OCI-LY3 (cell line): ENCODE data around the gene CALM1.

Experiments
- H2AFZ ChIP-seq: fragments of 200-600, 300-600 bp; shearing (Covaris generic); 2 replicates; pipeline ENCODE4 v1.6.0; 2014; ENCODE audit warnings: antibody characterized with exemption, low read depth, low read length
- H3K27ac ChIP-seq: fragments of 200-600, 300-600 bp; sonication (generic); 2 replicates; pipeline ENCODE4 v1.5.1; 2014; ENCODE audit warnings: mild to moderate bottlenecking, low read length, moderate library complexity, mixed read lengths
- H3K27me3 ChIP-seq: fragments of 200-600, 300-600 bp; sonication (generic); 2 replicates; pipeline ENCODE4 v1.6.1; 2014; ENCODE audit warnings: low read depth, low read length, mixed read lengths
- H3K36me3 ChIP-seq: fragments of 200-600, 300-600 bp; sonication (generic); replicated peaks from 2 replicates; pipeline ENCODE3; 2014; ENCODE audit warnings: low read depth, low read length, mixed read lengths
- H3K4me1 ChIP-seq: fragments of 300-600, 200-600 bp; sonication (generic); 2 replicates; pipeline ENCODE4 v1.6.1; 2014; ENCODE audit warnings: low read length, mixed read lengths
- H3K4me2 ChIP-seq: fragments of 200-600, 300-600 bp; sonication (generic); 2 replicates; pipeline ENCODE4 v1.6.1; 2014; ENCODE audit warnings: low read length, mixed read lengths
- H3K4me3 ChIP-seq: fragments of 300-600, 200-600 bp; sonication (generic); 2 replicates; pipeline ENCODE4 v1.5.1; 2014; ENCODE audit warnings: antibody characterized with exemption, mild to moderate bottlenecking, low read length, moderate library complexity
- H3K79me2 ChIP-seq: fragments of 300-600, 200-600 bp; shearing (Covaris generic); 2 replicates; pipeline ENCODE4 v1.6.1; 2014; ENCODE audit warnings: mild to moderate bottlenecking, low read length, mixed read lengths
- H3K9ac ChIP-seq: fragments of 300-600, 200-600 bp; shearing (Covaris generic); 2 replicates; pipeline ENCODE4 v1.6.0; 2014; ENCODE audit warnings: mild to moderate bottlenecking, low read length, moderate library complexity
- H3K9me3 ChIP-seq: fragments of 200-600, 300-600 bp; shearing (Covaris generic); 2 replicates; pipeline ENCODE4 v1.6.1; 2014; ENCODE audit warnings: low read length, mixed read lengths; ENCODE audit not compliant: insufficient read depth
- H4K20me1 ChIP-seq: fragments of 200-600, 300-600 bp; sonication (generic); 2 replicates; pipeline ENCODE4 v1.6.1; 2016; ENCODE audit warnings: low read length, mixed read lengths; ENCODE audit not compliant: insufficient read depth
- EZH2phosphoT487 ChIP-seq: fragments of 200-600 bp; shearing (Covaris generic); IDR thresholded peaks from 2 replicates; pipeline ENCODE4 v1.6.1; 2018; ENCODE audit warnings: antibody characterized with exemption, mixed run types, low read depth
- TF ChIP-seq, protein P1 (sequence below): fragments of 200-600, 300-600 bp; sonication (generic); IDR thresholded peaks from 2 replicates; pipeline ENCODE4 v1.5.1; 2014; ENCODE audit warnings: antibody characterized with exemption, low read length, low read depth

Gene CALM1

DNA sequence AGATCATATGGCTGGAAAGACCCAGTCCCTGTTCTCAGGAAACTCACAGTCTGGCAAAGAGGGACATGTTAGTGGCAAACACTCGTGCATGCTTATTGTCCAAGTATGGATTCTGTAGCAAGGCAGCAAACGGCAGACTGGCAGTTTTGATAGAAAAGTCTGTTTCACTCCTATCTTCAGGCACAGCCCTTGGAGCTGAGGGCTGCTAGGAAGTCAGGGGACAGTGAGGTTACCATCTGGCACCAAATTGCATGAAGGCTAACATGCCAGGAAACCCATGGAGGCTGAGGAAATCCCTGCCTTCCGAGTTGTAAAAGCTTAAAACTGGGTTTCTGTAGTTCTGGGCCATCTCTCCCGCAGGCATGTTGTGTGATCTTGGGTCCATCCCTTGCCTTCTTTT is 32.9 kb downstream of the CALM1 start:
- Histone ChIP-seq H3K9me3 (no peaks in the 10 kb centered on the region), H3K4me2 (no peak overlapping the region), H3K27me3 (0 out of 2 replicates have a peak, but pooled peaks cover 5% of the 10 kb centered on the region), H3K4me1 (peaks cover 8% of the 10 kb centered on the region; the same call in 1 of the 2 replicates), H3K4me3 (no peak overlapping the region), H4K20me1 (no peaks in the 10 kb centered on the region), H3K27ac (no peak overlapping the region), H3K36me3 (no peaks in the 10 kb centered on the region), H3K9ac (no peak overlapping the region), H3K79me2 (no peaks in the 10 kb centered on the region), H2AFZ (no peak overlapping the region)
- TF ChIP-seq, protein P1, sequence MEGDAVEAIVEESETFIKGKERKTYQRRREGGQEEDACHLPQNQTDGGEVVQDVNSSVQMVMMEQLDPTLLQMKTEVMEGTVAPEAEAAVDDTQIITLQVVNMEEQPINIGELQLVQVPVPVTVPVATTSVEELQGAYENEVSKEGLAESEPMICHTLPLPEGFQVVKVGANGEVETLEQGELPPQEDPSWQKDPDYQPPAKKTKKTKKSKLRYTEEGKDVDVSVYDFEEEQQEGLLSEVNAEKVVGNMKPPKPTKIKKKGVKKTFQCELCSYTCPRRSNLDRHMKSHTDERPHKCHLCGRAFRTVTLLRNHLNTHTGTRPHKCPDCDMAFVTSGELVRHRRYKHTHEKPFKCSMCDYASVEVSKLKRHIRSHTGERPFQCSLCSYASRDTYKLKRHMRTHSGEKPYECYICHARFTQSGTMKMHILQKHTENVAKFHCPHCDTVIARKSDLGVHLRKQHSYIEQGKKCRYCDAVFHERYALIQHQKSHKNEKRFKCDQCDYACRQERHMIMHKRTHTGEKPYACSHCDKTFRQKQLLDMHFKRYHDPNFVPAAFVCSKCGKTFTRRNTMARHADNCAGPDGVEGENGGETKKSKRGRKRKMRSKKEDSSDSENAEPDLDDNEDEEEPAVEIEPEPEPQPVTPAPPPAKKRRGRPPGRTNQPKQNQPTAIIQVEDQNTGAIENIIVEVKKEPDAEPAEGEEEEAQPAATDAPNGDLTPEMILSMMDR: no peak
- TF ChIP-seq EZH2phosphoT487: no peak

- Histone ChIP-seq H3K4me3 (no peak overlapping the region), H2AFZ (no peak overlapping the region), H3K36me3 (no peaks in the 10 kb centered on the region), H3K27ac (no peak overlapping the region), H3K9me3 (no peaks in the 10 kb centered on the region), H4K20me1 (no peaks in the 10 kb centered on the region), H3K27me3 (0 out of 2 replicates have a peak, but pooled peaks cover 5% of the 10 kb centered on the region), H3K9ac (no peak overlapping the region), H3K4me2 (no peak overlapping the region), H3K79me2 (no peaks in the 10 kb centered on the region), H3K4me1 (no peaks in the 10 kb centered on the region)
- no peak for TF ChIP-seq EZH2phosphoT487
- TF ChIP-seq, protein P1: no peak
Observed at GRCh38 chr14:90434370-90435020, 37.7 kb downstream of the CALM1 start.

DNA sequence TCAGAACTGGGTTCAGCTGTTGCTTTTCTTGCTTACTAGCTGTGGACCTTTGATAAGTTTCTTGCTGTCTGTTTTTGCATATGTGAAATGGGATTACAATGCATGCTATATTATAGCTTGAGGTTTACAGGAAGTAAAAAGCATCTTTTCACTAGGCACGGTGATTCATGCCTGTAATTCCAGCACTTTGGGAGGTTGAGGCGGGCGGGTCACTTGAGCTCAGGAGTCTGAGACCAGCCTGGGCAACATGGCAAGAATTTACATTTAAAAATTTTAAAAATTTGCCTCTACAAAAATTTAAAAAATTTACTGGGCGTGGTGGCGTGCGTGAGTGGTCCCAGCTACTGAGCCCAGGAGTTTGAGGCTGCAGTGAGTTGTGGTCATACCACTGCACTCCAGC is 42.0 kb downstream of the CALM1 start:
- no peaks in the 10 kb centered on the region for H3K36me3 ChIP-seq
- no peak overlapping the region for H3K9ac ChIP-seq
- TF ChIP-seq, protein P1: no peak
- no peak for TF ChIP-seq EZH2phosphoT487
- H3K79me2 ChIP-seq: no peaks in the 10 kb centered on the region
- H3K27me3 ChIP-seq: peaks cover 5% of the 10 kb centered on the region; the same call in 1 of the 2 replicates
- no peaks in the 10 kb centered on the region for H3K4me1 ChIP-seq
- no peaks in the 10 kb centered on the region for H4K20me1 ChIP-seq
- no peak overlapping the region for H2AFZ ChIP-seq
- H3K9me3 ChIP-seq: no peaks in the 10 kb centered on the region
- H3K27ac ChIP-seq: no peak overlapping the region
- H3K4me3 ChIP-seq: no peak overlapping the region
- H3K4me2 ChIP-seq: no peak overlapping the region

- Histone ChIP-seq H3K4me2 (no peak overlapping the region), H3K36me3 (no peaks in the 10 kb centered on the region), H4K20me1 (no peaks in the 10 kb centered on the region), H3K9ac (no peak overlapping the region), H2AFZ (no peak overlapping the region), H3K9me3 (no peaks in the 10 kb centered on the region), H3K4me1 (no peaks in the 10 kb centered on the region), H3K27ac (no peak overlapping the region), H3K27me3 (peaks cover 5% of the 10 kb centered on the region; the same call in 1 of the 2 replicates), H3K79me2 (no peaks in the 10 kb centered on the region), H3K4me3 (no peak overlapping the region)
- TF ChIP-seq, protein P1: no peak
- no peak for TF ChIP-seq EZH2phosphoT487
Observed at GRCh38 chr14:90440021-90440451, 43.2 kb downstream of the CALM1 start.
